CD1c-positive myeloid dendritic cell (primary cell): ENCODE data around the gene AVL9.
A peak's percentile ranks its signal among the peaks of the same experiment; 100 is the strongest.

Experiments
- DNase-seq: peaks from one replicate; pipeline ENCODE4 v3.0.0-alpha.2; 2016; ENCODE audit errors: extremely low spot score

The AVL9 gene

GRCh38 chr7:32535162-32535702 lies 39.9 kb downstream of the AVL9 start:
- no peak for DNase-seq

- DNase-seq = no peak
Measured at GRCh38 chr7:32536016-32536415, 40.7 kb downstream of the AVL9 start.

DNA sequence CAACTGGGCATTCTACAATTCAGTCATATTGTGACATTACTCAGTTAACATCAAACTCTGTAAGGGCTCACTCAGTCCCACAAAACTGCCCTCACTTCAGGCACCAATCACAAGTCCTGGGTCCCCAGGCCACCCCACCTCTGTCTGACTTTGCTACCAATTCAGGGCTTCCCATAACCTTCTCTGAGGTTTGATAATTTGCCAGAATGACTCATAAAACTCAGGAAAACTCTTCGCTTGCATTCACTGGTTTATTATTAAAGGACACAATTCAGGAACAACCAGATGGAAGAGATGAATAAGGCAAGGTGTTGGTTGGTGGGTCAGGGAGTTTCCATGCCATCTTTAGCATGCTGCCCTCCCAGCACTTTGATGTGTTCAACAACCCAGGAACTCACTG lies 41.3 kb downstream of the AVL9 start:
- no peak for DNase-seq

- no peak for DNase-seq
Measured at GRCh38 chr7:32537760-32538159, 42.5 kb downstream of the AVL9 start.

GRCh38 chr7:32539366-32539765 lies 44.1 kb downstream of the AVL9 start:
- DNase-seq = no peak

DNA sequence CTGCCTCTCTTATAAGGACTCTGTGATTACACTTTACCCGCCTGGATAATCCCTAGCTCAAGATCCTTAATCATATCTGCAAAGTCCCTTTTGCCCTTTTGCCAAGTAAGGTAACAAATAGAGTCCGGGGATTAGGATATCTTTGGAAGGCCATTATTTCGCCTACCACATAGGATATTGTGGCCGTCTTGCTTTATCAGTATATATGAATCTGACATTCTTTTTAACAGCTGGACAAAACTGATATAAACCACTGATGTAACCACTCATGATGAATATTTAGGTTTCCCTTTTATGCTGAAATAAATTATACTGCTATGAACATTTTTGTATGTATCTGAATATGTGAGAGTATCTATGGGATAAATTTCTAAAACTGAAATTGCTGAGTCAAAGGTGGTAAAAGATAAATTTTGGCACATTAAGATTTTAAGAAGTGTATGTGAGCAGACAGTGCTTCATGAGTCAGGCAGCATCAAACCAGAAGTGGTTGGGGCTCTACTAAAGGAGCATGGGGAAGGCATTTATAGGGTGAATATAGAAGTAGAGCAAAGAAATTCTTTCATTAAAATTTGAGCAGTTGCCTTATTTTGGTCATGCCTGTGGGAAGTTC lies 44.7 kb downstream of the AVL9 start:
- no peak for DNase-seq

DNA sequence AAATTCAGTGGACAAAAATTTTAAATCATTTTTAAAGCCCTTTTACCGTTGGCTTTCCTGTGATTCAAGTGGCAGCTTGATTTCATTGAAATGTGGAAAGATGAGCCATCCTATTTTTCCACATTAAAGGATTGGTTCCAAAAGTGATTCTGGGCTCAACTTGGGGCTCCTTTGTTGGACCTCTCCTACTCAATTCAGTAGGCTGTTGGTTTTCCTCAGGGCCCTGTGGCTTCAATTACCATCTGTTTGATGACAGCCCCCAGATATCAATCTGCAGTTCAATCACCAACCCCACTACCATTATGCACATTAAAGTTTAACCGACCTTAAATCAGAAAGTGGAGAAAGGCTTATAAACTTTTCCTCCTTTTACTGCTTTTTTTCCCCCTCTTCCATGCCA lies 47.3 kb downstream of the AVL9 start:
- no peak for DNase-seq

DNA sequence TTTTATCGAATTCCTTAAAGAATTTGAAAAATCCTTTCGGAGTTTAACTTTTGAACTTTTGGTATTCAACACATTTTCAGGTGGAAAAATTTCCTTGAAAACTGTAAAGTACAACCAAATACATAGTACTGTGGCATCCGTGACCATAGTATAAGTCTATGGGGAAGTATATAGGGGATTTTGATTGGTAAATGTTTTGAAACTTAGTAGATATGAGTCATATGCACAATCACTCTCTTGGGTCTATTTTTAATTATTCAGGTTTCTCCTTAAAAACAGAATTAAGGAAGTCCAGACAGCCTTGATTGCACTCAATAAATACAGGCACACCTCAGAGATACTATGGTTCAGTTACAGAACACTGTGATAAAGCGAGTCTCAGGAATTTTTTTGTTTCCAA lies 64.2 kb downstream of the AVL9 start:
- DNase-seq = peak; percentile 26

DNA sequence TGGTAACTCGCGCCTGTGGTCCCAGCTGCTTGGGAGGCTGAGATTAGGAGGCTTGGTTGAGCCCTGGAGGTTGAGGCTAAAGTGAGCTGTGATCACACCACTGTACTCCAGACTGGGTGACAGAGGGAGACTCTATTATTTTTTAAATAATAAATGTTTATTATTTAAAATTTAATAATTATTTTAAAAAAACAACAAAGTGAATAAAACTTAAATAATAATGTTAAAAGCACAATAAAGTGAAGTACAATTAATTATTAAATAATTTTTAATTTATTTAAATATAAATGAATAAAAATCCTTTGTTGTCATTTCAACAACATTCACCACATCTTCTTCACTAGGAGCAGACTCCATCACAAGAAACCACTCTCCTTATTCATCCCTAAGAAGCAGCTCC lies 64.8 kb downstream of the AVL9 start:
- DNase-seq = no peak

DNA sequence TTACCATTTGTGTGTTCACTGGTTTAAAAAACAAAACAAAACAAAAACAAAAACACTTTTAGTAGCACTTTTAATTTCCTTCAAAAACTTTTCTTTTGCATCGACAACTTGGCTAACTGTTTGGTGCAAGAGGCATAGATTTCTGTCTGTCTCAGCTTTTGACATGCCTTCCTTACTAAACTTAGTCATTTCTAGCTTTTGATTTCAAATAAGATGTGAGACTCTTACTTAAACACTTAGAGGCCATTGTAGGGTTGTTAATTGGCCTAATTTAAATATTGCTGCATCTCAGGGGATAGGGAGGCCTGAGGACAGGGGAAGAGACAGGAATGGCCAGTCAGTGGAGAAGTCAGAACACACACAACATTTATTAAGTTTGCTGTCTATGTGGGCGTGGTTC lies 66.3 kb downstream of the AVL9 start:
- no peak for DNase-seq

DNA sequence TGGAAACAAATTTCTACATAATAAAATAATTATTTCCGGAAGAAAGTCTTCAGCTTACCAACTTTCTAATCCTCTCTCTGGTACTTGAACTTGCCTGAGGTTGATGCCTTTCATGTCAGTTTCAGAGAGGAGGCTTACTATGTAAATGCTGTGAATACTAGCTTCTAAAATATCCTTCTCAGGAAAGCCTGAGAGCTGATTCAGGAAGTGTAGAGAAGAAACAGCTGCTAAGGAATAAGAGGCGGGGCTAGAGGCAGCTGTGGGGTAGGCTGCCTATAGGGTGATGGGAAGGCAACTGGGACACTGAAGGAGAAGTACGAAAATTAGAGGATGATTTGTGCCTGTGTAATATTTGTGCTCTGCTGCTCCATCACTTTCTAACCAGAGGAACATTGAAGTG lies 69.3 kb downstream of the AVL9 start:
- DNase-seq = no peak

GRCh38 chr7:32569388-32570289 lies 74.3 kb downstream of the AVL9 start:
- DNase-seq = no peak

GRCh38 chr7:32573110-32573687 lies 77.9 kb downstream of the AVL9 start:
- DNase-seq = no peak

GRCh38 chr7:32574626-32575025 lies 79.3 kb downstream of the AVL9 start:
- no peak for DNase-seq

DNA sequence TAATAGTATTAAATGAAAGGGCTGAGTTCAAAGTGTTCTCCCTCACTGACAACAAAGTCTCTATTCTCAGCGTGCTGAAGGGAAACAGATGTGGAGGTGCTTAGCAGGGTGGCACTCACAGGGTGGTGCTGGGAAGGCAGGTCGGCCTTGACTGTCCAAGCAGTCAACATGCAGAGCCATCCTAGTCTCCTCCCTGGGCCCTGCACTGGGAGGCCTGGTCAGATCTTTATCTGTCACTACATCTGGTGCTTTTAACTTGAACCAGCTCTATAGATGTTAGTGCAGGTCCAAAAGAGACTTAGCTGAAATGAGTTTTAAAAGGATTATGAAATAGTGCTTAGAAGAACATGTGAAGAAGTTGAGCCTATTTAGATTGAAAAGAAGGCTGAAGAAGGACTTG lies 82.1 kb downstream of the AVL9 start:
- DNase-seq = no peak

DNA sequence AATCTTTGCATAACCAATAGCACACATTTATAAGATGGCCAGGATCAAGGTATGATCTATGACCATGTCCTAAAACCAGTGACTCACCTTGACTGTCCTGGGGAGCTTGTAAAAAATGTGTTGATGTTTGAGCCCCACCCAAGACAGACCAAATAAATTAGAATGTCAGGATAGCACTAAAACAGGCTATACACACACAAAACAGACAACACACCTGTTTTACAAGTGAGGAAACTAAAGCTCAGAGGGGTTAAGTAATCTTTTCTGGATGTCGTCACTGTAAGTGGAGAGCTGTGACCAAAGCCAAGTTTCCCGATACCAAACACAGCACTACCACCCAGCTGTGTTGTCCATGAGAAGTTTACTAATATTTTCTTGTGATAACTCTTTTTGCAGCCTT lies 84.5 kb downstream of the AVL9 start:
- no peak for DNase-seq

DNA sequence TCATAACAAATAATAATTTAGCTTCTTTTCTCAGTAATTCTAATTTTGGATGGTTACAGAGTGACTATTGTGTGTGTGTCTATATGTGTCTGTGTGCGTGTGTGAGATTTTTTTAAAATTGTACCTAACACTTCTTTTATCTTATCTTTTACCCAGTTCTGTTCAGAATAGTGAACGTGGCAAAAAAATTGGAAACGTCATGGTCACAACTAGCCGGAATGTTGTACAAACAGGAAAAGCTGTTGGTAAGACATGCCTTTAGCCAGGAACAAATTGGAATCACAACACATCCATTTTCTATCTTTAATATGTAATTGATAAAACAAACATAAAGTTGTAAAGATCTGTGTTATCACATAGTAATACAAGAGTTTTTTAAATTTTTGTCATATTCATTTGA lies 85.4 kb downstream of the AVL9 start:
- DNase-seq = no peak

DNA sequence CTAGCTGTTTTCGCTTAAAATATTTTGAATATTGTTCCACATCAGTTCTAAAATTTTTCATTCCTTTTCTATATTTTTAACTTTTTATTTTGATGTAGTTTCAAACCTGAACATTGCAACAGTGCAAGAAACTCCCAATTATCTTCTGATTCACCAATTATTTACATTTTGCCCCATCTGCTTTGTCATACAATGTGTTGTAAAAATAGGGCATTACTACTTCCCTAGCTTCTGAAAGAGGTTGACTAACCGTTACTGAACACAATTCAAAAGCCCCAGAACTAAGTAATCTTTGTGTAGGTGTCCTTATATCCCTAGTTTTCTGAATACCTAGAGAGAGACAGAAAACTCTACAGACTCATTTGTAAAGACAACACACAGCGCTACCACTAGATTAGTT lies 86.7 kb downstream of the AVL9 start:
- DNase-seq = no peak

DNA sequence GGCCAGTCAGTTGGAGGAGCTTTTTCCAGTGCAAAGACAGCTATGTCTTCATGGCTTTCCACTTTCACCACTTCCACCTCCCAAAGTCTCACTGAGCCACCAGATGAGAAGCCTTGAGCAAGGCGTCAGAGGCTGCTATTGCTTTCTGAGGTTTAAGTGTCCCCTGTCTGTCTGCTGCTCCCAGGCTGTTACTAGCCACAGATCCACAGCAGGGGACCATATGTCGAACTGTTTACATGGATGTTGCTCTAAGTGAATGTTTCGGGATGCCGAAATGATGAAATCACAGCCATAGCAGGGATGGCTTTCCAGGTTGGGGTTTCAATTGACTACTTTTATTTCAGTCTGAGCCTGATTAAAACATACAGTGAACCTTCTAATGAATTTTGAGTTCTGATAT lies 88.5 kb downstream of the AVL9 start:
- DNase-seq = no peak

GRCh38 chr7:32586291-32587221 lies 91.3 kb downstream of the AVL9 start:
- DNase-seq = no peak

DNA sequence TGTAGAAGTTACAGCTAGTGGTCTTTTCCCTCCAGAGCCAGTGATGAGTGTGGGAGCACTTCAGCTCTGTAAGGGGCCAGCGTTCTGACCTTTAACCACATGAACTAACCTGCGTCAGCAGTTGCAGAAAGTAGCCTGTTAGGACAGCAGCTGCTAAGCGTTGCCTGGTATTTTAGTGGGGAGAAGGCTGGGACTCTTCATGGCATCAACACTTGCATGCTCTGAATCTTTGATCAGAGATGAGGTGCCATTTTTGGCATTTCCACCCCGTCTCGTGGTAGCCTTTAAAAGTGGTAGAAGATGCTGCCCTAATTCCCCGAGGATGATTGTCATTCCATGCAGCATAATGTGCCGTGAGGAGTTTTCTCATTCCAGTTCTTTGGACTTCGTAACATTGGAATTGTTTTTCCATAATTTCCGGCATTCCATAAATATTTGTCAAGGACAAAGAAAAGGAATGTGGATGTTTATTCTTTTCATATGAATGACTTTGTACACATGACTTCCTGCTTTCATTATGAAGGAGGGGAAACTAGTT lies 92.2 kb downstream of the AVL9 start:
- DNase-seq = no peak
